Astrocyte (in vitro differentiated cells and primary cell): ENCODE measurements around the gene SLC27A2.

Experiments
- EZH2 ChIP-seq: IDR thresholded peaks from 2 replicates; pipeline ENCODE4 v1.6.1; 2012; ENCODE audit warnings: mild to moderate bottlenecking, low read length, inconsistent platforms; ENCODE audit not compliant: insufficient read depth
- TF ChIP-seq, protein P1 (sequence below): IDR thresholded peaks from 2 replicates; pipeline ENCODE4 v1.5.1; 2011; ENCODE audit warnings: low read depth, mild to moderate bottlenecking, inconsistent platforms, low read length, moderate library complexity; ENCODE audit not compliant: insufficient read depth

DNA sequence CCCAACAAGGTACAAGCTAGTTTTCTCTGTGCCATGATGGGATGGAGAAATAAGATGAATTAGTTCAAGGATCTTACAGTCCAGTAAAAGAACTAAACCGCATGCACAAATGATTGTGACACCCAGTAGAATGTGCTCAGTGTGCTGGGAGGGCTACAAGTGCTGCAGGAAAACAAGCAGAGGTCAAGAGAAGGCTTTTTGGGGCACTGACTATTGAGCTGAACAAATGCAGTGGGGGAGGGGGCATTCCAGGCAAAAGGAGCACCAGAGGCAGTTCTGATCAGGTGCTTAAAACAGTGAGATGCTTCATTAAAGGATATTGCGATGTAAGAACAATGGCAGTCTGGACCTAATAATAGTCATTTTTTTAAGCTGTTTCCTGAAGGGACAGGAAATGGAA lies 6.0 kb downstream of the SLC27A2 start:
- TF ChIP-seq EZH2, result no peak
- TF ChIP-seq, protein P1, sequence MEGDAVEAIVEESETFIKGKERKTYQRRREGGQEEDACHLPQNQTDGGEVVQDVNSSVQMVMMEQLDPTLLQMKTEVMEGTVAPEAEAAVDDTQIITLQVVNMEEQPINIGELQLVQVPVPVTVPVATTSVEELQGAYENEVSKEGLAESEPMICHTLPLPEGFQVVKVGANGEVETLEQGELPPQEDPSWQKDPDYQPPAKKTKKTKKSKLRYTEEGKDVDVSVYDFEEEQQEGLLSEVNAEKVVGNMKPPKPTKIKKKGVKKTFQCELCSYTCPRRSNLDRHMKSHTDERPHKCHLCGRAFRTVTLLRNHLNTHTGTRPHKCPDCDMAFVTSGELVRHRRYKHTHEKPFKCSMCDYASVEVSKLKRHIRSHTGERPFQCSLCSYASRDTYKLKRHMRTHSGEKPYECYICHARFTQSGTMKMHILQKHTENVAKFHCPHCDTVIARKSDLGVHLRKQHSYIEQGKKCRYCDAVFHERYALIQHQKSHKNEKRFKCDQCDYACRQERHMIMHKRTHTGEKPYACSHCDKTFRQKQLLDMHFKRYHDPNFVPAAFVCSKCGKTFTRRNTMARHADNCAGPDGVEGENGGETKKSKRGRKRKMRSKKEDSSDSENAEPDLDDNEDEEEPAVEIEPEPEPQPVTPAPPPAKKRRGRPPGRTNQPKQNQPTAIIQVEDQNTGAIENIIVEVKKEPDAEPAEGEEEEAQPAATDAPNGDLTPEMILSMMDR, result no peak
